Breast epithelium (tissue), 4 donors: ENCODE measurements around the gene GATAD2A. TPM values are rescaled to one million over a fixed set of nuclear protein-coding genes. Genes with fewer than 3 reads are reported as not detected.

Source experiments
- DNase-seq, 2 donors: peaks; one replicate each; pipeline ENCODE4 v3.0.0-alpha.2; 2019; ENCODE audit warnings: low spot score in 2 of 2
- H3K27ac ChIP-seq, 2 donors: fragments of 200-600 bp; sonication (generic) in 1 of 2; one replicate each; pipeline ENCODE4 v1.5.1; 2016 to 2019; ENCODE audit warnings: mild to moderate bottlenecking in 1 of 2
- H3K27me3 ChIP-seq, 2 donors: fragments of 200-600 bp; sonication (generic) in 1 of 2; one replicate each; pipeline versions ENCODE4 v1.5.1 to v1.6.0; 2017 to 2019; ENCODE audit warnings: control low read depth in 1 of 2, mild to moderate bottlenecking in 1 of 2
- H3K36me3 ChIP-seq: fragments of 200-600 bp; one replicate; pipeline ENCODE4 v1.5.1; 2019
- H3K4me1 ChIP-seq, 2 donors: fragments of 200-600 bp; sonication (generic); one replicate each; pipeline ENCODE4 v1.5.1; 2016 to 2019; ENCODE audit warnings: control low read depth in 1 of 2
- H3K4me3 ChIP-seq, 3 donors: fragments of 200-600 bp; sonication (generic); 1 replicate in 2 of 3; 2 replicates in 1 of 3; pipeline ENCODE4 v1.5.1; 2016 to 2019; ENCODE audit warnings: mild to moderate bottlenecking in 3 of 3, moderate library complexity in 2 of 3
- H3K9me3 ChIP-seq, 2 donors: fragments of 200-600 bp; sonication (generic) in 1 of 2; one replicate each; pipeline ENCODE4 v1.5.1; 2016 to 2019; ENCODE audit warnings: control low read depth in 1 of 2
- CTCF ChIP-seq, 3 donors: fragments of 450-650 bp; IDR thresholded peaks; one replicate each; pipeline ENCODE4 v1.5.1; 2016 to 2017; ENCODE audit warnings: antibody characterized with exemption in 3 of 3, mild to moderate bottlenecking in 3 of 3, moderate library complexity in 3 of 3
- POLR2A ChIP-seq: fragments of 450-650 bp; IDR thresholded peaks from one replicate; pipeline ENCODE4 v1.6.1; 2016; ENCODE audit warnings: antibody characterized with exemption, mild to moderate bottlenecking, moderate library complexity
- POLR2AphosphoS5 ChIP-seq, 3 donors: sonication (generic); formaldehyde crosslinking; IDR thresholded peaks; one replicate each; pipeline ENCODE4 v1.6.1; 2017; ENCODE audit warnings: antibody characterized with exemption in 3 of 3
- intact Hi-C: fragments of 100-400 bp; cut with DNase I; formaldehyde crosslinking; loops from one replicate; pipeline ENCODE4 v1.15.1; 2023; ENCODE audit warnings: low total_unique reads
- total RNA-seq, 3 donors: library from RNA; depleted of rRNA; stranded (reverse); fragments of >200 nt; gene quantifications; one replicate each; pipeline ENCODE4 v1.1.0, GENCODE V29; 2016

Gene GATAD2A
- total RNA-seq, 3 donors from 2014 or later: 29.1 to 38.7 (median 33.6) TPM

- no peak overlapping the region for H3K27ac ChIP-seq
- intact Hi-C loops: no loop called here
Measured at GRCh38 chr19:19513682-19514081, 108.2 kb downstream of the GATAD2A start.

GRCh38 chr19:19514215-19514657 is 108.8 kb downstream of the GATAD2A start:
- Histone ChIP-seq H3K4me3 (peak overlapping the region; percentile 6 to 85 (median 23)), H3K9me3 (no peaks in the 10 kb centered on the region), H3K27me3 (no peaks in the 10 kb centered on the region), H3K36me3 (no peaks in the 10 kb centered on the region), H3K27ac (no peak overlapping the region), H3K4me1 (peaks cover 0 to 5% of the 10 kb centered on the region in 2 donors)
- no peak for DNase-seq
- TF ChIP-seq POLR2A: no peak
- TF ChIP-seq CTCF (IDR thresholded peaks at IDR 0.05): no peak
- TF ChIP-seq POLR2AphosphoS5 (IDR thresholded peaks at IDR 0.05): no peak
- intact Hi-C loops: no loop called here

More at GRCh38 chr19:19513682-19514081, 108.2 kb downstream of the GATAD2A start:
- Histone ChIP-seq H3K4me1 (peaks cover 0 to 5% of the 10 kb centered on the region in 2 donors), H3K9me3 (no peaks in the 10 kb centered on the region), H3K36me3 (no peaks in the 10 kb centered on the region), H3K4me3 (peak overlapping the region; percentile 6 to 85 (median 23)), H3K27me3 (no peaks in the 10 kb centered on the region)
- no peak for DNase-seq
- TF ChIP-seq POLR2A (no peak), POLR2AphosphoS5 (IDR thresholded peaks at IDR 0.05) (no peak), CTCF (IDR thresholded peaks at IDR 0.05) (no peak)

- no peaks in the 10 kb centered on the region for H3K36me3 ChIP-seq
- intact Hi-C loops: no loop called here
- H3K4me3 ChIP-seq: peak within 1 kb of the TSS; percentile 83 to 85 (median 85)
- no peak for DNase-seq
- TF ChIP-seq POLR2AphosphoS5 (IDR thresholded peaks at IDR 0.05) (no peak), CTCF (IDR thresholded peaks at IDR 0.05) (no peak), POLR2A (no peak)
- H3K27me3 ChIP-seq: no peaks in the 10 kb centered on the region
- H3K4me1 ChIP-seq: peaks cover 0 to 5% of the 10 kb centered on the region in 2 donors
- H3K9me3 ChIP-seq: no peaks in the 10 kb centered on the region
- peak within 1 kb of the TSS; percentile 92 to 93 for H3K27ac ChIP-seq
Measured at GRCh38 chr19:19514881-19515641, 109.6 kb downstream of the GATAD2A start, which contains the start of gene TSSK6. Gene TSSK6 (minus strand): TSS chr19:19515548. CDS start chr19:19515427, 121 bp downstream.

- peaks cover 0 to 5% of the 10 kb centered on the region in 2 donors for H3K4me1 ChIP-seq
- H3K36me3 ChIP-seq: no peaks in the 10 kb centered on the region
- no peaks in the 10 kb centered on the region for H3K9me3 ChIP-seq
- peak; percentile 92 to 95 for DNase-seq
- intact Hi-C loops: no loop called here
- no peaks in the 10 kb centered on the region for H3K27me3 ChIP-seq
- peak; percentile 78 for TF ChIP-seq POLR2A
- peak in 2 of 3 donors; percentile 5 to 14 for TF ChIP-seq CTCF (IDR thresholded peaks at IDR 0.05)
- peak; percentile 100 for TF ChIP-seq POLR2AphosphoS5 (IDR thresholded peaks at IDR 0.05)
- peak within 1 kb of the TSS; percentile 92 to 93 for H3K27ac ChIP-seq
- peak within 1 kb of the TSS; percentile 83 to 85 (median 85) for H3K4me3 ChIP-seq
Measured at GRCh38 chr19:19515642-19516519, 110.4 kb downstream of the GATAD2A start, which contains the start of gene NDUFA13. Gene NDUFA13 (plus strand): TSS chr19:19516225. CDS start chr19:19516239, 14 bp downstream.
